ENCODE data around the gene WDR20. TPM values are rescaled to one million over a fixed set of nuclear protein-coding genes. Genes with fewer than 3 reads are reported as not detected.

WDR20 gene
- total and polyA plus RNA-seq, 7 donors = 13.8 to 32.1 (median 21.0) TPM

DNA sequence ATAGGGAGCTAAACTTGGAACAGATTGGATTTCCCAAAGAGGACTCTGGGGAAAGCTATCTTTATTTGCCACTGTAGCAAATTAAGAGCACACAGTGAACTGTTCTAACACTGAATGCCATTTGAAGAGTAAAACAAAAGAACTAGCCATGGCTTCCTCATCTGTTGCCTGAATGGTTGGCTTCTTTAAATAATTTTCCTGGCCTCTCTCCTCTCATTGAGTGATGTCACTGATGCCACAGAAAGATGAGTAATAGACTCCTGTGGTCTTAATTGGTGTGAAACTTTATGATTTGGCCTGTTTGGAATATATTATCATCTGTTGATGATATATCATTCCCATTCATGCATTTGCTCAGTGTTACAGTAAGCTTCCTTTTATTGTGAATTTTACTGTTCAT, 42.5 kb downstream of the WDR20 start:
- Histone ChIP-seq H3K4me1 (peaks cover 0 to 54% (median 39%) of the 10 kb centered on the region in 4 donors), H3K36me3 (no peaks in the 10 kb centered on the region), H3K9me3 (no peaks in the 10 kb centered on the region), H3K4me3 (no peak overlapping the region), H3K27me3 (no peaks in the 10 kb centered on the region), H3K27ac (no peak overlapping the region)
- DNase-seq = no peak
- TF ChIP-seq, protein P1, sequence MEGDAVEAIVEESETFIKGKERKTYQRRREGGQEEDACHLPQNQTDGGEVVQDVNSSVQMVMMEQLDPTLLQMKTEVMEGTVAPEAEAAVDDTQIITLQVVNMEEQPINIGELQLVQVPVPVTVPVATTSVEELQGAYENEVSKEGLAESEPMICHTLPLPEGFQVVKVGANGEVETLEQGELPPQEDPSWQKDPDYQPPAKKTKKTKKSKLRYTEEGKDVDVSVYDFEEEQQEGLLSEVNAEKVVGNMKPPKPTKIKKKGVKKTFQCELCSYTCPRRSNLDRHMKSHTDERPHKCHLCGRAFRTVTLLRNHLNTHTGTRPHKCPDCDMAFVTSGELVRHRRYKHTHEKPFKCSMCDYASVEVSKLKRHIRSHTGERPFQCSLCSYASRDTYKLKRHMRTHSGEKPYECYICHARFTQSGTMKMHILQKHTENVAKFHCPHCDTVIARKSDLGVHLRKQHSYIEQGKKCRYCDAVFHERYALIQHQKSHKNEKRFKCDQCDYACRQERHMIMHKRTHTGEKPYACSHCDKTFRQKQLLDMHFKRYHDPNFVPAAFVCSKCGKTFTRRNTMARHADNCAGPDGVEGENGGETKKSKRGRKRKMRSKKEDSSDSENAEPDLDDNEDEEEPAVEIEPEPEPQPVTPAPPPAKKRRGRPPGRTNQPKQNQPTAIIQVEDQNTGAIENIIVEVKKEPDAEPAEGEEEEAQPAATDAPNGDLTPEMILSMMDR (IDR thresholded peaks at IDR 0.05) = no peak
- TF ChIP-seq POLR2AphosphoS5 (IDR thresholded peaks at IDR 0.05) (no peak), POLR2A (IDR thresholded peaks at IDR 0.05) (no peak), EP300 (IDR thresholded peaks at IDR 0.05) (no peak)
- intact Hi-C loops (cut with DNase I) = no loop called here

DNA sequence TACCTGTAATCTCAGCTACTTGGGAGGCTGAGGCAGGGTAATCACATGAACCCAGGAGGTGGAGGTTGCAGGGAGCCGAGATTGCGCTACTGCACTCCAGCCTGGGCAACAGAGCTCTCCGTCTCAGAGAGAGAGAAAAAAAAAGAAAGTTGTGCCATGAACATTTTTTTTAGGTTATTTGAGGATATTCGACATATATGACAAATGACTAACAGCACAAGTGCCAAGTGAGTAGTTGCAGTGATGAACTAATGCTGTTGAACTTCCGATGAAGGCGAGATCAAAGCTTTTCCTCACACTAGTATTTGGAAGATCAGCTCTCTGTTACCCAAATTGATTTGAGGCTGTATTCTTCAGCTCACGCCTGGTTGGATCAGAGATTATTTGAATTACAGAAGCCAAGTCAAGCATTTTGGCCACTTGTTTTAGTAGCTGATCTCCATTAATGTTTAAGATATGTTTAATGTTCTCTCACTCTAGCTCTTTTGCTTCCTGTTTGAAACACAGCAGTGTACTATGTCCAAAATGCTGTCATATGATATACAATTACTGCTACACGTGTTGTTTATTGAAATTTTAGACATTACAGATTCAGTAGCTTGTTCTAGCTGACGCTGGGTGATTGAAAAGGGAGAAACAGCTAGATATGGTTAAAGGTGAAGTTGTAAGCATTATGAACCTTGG, 43.4 kb downstream of the WDR20 start:
- WGBS, 2 donors = 81 to 93% methylated on average over 9 of the region's 9 CpGs
- intact Hi-C loops (cut with DNase I) = no loop called here
- DNase-seq = peak; percentile 8
- H3K36me3 ChIP-seq = no peaks in the 10 kb centered on the region
- H3K27me3 ChIP-seq = no peaks in the 10 kb centered on the region
- H3K9me3 ChIP-seq = no peaks in the 10 kb centered on the region
- TF ChIP-seq POLR2AphosphoS5 (IDR thresholded peaks at IDR 0.05) (no peak), EP300 (IDR thresholded peaks at IDR 0.05) (no peak), POLR2A (IDR thresholded peaks at IDR 0.05) (no peak)
- TF ChIP-seq, protein P1 (IDR thresholded peaks at IDR 0.05) = no peak
- H3K27ac ChIP-seq = no peak overlapping the region
- no peak overlapping the region for H3K4me3 ChIP-seq
- H3K4me1 ChIP-seq = peaks cover 0 to 62% (median 48%) of the 10 kb centered on the region in 4 donors

DNA sequence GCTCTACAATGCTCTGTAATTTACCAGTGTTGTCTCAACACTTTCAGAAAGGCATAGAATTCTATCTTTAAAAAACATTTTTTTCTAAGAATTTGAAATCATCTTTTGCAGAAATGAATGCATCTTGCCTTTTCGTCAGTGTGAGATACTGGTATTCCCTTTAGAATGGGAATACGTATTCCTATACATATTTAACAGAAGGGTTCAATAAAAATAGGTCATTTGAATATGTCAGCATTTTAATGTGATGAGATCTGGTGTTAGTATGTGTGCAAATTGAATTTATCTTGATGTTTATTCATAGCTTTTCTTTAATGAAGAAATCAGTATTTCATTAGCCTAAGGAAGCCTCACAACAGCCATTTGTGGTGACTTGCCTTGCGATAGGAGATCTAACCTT, 44.2 kb downstream of the WDR20 start:
- no peak overlapping the region for H3K27ac ChIP-seq
- peaks cover 0 to 64% (median 53%) of the 10 kb centered on the region in 4 donors for H3K4me1 ChIP-seq
- H3K9me3 ChIP-seq = no peaks in the 10 kb centered on the region
- no peaks in the 10 kb centered on the region for H3K36me3 ChIP-seq
- 93 to 96% methylated on average over 3 of the region's 3 CpGs for WGBS, 2 donors
- TF ChIP-seq POLR2A (IDR thresholded peaks at IDR 0.05) (no peak), EP300 (IDR thresholded peaks at IDR 0.05) (no peak), POLR2AphosphoS5 (IDR thresholded peaks at IDR 0.05) (no peak)
- TF ChIP-seq, protein P1 (IDR thresholded peaks at IDR 0.05) = no peak
- H3K4me3 ChIP-seq = no peak overlapping the region
- intact Hi-C loops (cut with DNase I) = no loop called here
- no peak for DNase-seq
- no peaks in the 10 kb centered on the region for H3K27me3 ChIP-seq

DNA sequence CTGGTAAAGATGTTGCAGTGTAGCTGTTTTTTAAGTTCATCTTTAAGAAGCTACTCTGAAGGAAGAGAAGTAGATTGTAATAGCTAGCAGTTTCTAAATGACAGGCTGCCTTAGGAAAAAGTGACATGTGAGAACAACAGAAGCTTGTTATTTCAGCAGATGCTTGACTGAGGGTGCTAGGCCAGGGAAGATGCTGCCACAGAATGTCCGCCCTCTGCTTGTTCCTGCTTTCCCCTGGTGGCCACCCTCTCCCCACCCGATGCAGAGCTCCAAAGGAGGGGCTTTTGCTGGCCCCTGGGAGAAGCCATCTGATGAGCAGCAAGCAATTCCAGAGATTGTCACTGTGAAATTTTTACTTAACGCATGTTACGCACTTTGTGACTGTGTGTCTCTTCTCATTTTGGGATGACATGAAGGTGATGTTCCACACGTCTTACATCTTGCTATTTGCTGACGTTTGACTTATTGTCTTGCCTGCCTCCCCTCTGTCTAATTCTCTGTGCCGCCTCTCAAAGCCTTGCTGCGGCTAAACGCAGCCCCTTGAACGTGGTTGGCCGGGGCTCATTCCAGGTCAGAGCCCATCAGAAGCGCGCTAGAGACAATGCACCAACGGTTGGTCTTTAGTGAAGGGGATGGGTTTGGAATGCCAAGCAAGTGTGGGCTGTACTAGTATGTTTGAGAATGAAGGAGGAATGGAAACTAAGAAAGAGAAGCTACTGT, 44.8 kb downstream of the WDR20 start:
- no peak overlapping the region for H3K27ac ChIP-seq
- H3K4me1 ChIP-seq = peaks cover 0 to 64% (median 53%) of the 10 kb centered on the region in 4 donors
- no peaks in the 10 kb centered on the region for H3K36me3 ChIP-seq
- DNase-seq = peak; percentile 8
- no peaks in the 10 kb centered on the region for H3K9me3 ChIP-seq
- TF ChIP-seq, protein P1 (IDR thresholded peaks at IDR 0.05) = no peak
- TF ChIP-seq POLR2AphosphoS5 (IDR thresholded peaks at IDR 0.05) = no peak
- no peak for TF ChIP-seq POLR2A (IDR thresholded peaks at IDR 0.05)
- TF ChIP-seq EP300 (IDR thresholded peaks at IDR 0.05) = no peak
- intact Hi-C loops (cut with DNase I) = no loop called here
- no peak overlapping the region for H3K4me3 ChIP-seq
- no peaks in the 10 kb centered on the region for H3K27me3 ChIP-seq
- WGBS, 2 donors = 92 to 94% methylated on average over 14 of the region's 14 CpGs

Measured in sigmoid colon (tissue), 7 donors.